ENCODE data around the gene STAM2. TPM values are rescaled to one million over a fixed set of nuclear protein-coding genes. Genes with fewer than 3 reads are reported as not detected.
A peak's percentile ranks its signal among the peaks of the same experiment; 100 is the strongest.
"Not testable (repeated sequence)": the region's sequence is repeated elsewhere in the genome, so short reads cannot be mapped to it uniquely, and the experiment has no call there.

STAM2 gene
- polyA plus RNA-seq, 12 donors: 16.5 to 33.1 (median 25.5) TPM; not detected in 1

GRCh38 chr2:152176113-152176714 lies 651 bp upstream of the STAM2 start:
- no peak for DNase-seq

- no peak for DNase-seq
Observed at GRCh38 chr2:152175012-152175367, 573 bp downstream of the STAM2 start.

- no peak for DNase-seq
Observed at GRCh38 chr2:152174574-152174973, 989 bp downstream of the STAM2 start.

- DNase-seq: no peak
Observed at GRCh38 chr2:152173831-152174230, 1.7 kb downstream of the STAM2 start.

GRCh38 chr2:152172201-152172785 lies 3.3 kb downstream of the STAM2 start:
- DNase-seq: not testable (repeated sequence)

GRCh38 chr2:152171718-152172117 lies 3.8 kb downstream of the STAM2 start:
- DNase-seq: peak; percentile 4

- DNase-seq: not testable (repeated sequence)
Observed at GRCh38 chr2:152169158-152169557, 6.4 kb downstream of the STAM2 start.

GRCh38 chr2:152167470-152167869 lies 8.1 kb downstream of the STAM2 start:
- DNase-seq: not testable (repeated sequence)

- no peak for DNase-seq
Observed at GRCh38 chr2:152167065-152167464, 8.5 kb downstream of the STAM2 start.

GRCh38 chr2:152166633-152167032 lies 8.9 kb downstream of the STAM2 start:
- DNase-seq: no peak

- no peak for DNase-seq
Observed at GRCh38 chr2:152165780-152166179, 9.8 kb downstream of the STAM2 start.

- no peak for DNase-seq
Observed at GRCh38 chr2:152165306-152165705, 10.3 kb downstream of the STAM2 start.

- not testable (repeated sequence) for DNase-seq
Observed at GRCh38 chr2:152163669-152164068, 11.9 kb downstream of the STAM2 start.

- no peak for DNase-seq
Observed at GRCh38 chr2:152162141-152162540, 13.4 kb downstream of the STAM2 start.

GRCh38 chr2:152161598-152161997 lies 14.0 kb downstream of the STAM2 start:
- DNase-seq: no peak

GRCh38 chr2:152160378-152160777 lies 15.2 kb downstream of the STAM2 start:
- not testable (repeated sequence) for DNase-seq

- DNase-seq: no peak
Observed at GRCh38 chr2:152157253-152157652, 18.3 kb downstream of the STAM2 start.

- DNase-seq: no peak
Observed at GRCh38 chr2:152155209-152155608, 20.4 kb downstream of the STAM2 start.

GRCh38 chr2:152154462-152154861 lies 21.1 kb downstream of the STAM2 start:
- DNase-seq: no peak

GRCh38 chr2:152134488-152135280 lies 40.9 kb downstream of the STAM2 start:
- no peak for DNase-seq

- DNase-seq: no peak
Observed at GRCh38 chr2:152132306-152132705, 43.3 kb downstream of the STAM2 start.

GRCh38 chr2:152127628-152128027 lies 47.9 kb downstream of the STAM2 start:
- no peak for DNase-seq

- DNase-seq: no peak
Observed at GRCh38 chr2:152126664-152127063, 48.9 kb downstream of the STAM2 start.

Data from muscle of arm (tissue), 12 donors.